ENCODE measurements around the gene CHCHD3.

DNA sequence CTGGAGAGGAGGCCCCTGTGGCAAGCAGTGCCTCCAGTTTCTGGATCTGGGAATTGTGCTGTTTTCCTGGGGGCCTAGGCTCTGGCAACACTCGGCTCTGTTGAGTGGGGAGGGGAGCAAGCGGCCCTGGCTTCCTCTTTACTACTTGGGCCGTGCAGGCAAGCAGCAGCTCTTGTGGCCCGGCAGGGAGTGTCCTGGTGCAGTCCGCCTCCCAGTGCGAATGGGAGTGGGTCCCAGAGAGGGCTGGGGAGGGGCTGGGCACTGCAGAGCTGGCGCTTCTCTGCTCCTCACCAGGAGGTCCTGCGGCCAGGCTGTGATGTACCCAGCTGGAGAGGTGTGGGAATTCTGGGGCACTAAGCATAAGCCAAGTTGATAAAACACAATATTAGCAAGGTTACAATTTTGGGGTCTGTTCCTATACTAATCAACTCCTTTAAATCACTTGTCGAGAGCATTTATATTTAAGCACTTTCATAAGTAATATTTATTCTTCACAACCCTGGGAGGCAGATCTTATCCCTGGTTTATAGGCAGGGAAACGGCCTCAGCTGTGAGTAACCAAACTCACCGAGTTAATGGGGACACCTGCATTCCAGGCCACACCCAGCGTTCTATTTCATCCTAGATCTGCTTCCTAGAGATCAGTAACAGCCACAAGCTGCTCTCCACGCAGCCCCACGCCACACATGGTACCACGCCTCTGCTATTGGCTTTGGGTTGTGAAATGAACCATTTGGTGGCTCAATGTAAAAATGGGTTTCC lies 322.2 kb downstream of the CHCHD3 start:
- TF ChIP-seq, protein P1, sequence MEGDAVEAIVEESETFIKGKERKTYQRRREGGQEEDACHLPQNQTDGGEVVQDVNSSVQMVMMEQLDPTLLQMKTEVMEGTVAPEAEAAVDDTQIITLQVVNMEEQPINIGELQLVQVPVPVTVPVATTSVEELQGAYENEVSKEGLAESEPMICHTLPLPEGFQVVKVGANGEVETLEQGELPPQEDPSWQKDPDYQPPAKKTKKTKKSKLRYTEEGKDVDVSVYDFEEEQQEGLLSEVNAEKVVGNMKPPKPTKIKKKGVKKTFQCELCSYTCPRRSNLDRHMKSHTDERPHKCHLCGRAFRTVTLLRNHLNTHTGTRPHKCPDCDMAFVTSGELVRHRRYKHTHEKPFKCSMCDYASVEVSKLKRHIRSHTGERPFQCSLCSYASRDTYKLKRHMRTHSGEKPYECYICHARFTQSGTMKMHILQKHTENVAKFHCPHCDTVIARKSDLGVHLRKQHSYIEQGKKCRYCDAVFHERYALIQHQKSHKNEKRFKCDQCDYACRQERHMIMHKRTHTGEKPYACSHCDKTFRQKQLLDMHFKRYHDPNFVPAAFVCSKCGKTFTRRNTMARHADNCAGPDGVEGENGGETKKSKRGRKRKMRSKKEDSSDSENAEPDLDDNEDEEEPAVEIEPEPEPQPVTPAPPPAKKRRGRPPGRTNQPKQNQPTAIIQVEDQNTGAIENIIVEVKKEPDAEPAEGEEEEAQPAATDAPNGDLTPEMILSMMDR (conservative IDR thresholded peaks at IDR 0.05; ENCODE audit: low read length): no peak
- no peak for TF ChIP-seq EZH2phosphoT487 (IDR thresholded peaks at IDR 0.05; ENCODE audit: borderline replicate concordance, low read depth, low read length)
